NOMO-1 treated with DMSO at 0.1 percent for 48 hours (cell line): Measurements from ENCODE around the gene HLCS.

Experiments
- DNase-seq: peaks from one replicate; lab custom pipeline; 2025; ENCODE audit not compliant: unreplicated experiment; lab: John Stamatoyannopoulos, UW

The HLCS gene

DNA sequence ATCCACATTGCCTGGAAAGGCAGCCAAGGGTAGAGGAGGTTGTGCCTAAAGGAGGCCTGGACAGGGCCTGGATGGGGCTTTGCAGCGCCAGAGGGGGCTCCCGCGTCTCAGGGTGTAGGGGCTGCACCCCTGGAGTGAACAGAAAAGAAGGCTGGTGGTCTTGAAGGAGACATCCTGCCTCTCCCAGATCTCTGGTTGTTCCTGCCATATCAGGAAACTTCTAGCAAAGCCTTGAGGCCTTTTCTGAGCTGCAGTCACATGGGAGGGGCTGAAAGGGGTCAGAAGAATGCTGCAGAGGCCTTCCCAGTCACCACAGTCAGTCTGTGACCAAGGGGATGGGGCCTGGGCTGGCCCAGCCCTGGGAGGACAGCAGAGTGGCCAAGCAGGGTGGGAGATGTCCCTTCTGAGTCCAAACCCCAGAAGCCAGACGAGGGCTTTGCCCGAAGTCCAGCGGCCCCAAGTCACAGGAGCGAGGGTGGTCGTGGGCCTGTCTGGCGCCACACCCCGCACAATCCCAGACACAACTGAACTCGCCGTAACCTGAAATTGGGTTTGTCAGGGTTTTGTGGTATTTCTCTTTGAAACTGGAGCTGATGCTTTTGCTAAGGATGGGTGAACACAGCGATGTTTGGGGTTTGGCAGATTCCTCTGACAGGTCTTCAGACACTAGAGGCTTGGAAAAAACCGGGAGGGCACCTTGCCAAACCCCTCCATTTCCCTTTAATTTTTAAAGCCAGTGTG, 237.9 kb downstream of the HLCS start:
- no peak for DNase-seq

DNA sequence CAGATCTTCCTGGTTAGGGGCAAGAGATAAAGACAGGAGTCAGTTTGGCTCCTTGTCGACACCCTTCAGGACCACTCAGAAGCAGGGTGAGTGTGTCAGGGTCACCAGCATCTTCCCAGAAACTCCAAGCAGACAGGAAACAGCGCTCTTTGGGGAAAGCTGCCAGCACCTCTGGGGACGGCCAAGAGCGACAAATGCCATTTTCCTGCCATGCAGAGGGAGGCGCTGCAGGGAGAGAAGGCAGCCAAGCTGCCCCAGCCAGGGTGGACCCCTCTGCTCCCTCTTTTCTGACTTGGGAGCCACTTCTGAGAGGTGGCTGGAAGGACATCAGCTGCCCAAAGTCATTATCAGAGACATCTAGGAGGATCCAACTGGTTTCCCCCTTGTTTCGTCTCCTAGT, 238.6 kb downstream of the HLCS start:
- no peak for DNase-seq

DNA sequence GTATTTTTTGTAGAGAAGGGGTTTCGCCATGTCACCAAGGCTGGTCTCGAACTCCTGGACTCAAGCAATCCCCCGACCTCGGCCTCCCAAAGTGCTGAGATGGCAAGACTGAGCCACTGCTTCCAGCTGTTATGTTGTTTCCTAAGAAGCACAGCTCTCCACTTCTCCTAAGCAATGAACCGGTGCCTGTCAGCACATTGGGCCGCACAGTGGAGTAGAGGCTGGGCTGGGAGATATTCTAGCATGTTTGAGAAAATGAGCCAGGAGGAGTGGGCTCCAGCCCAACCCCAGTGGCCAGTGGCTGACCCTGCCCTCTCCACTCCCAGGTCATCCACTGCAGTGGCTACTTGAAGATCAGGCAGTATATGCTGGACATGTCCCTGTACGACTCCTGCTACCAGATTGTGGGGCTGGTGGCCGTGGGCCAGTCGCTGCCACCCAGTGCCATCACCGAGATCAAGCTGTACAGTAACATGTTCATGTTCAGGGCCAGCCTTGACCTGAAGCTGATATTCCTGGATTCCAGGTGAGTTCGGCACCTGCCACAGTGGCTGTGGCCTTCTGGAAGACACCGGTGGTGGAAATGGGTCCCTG, 240.6 kb downstream of the HLCS start:
- DNase-seq, result no peak

DNA sequence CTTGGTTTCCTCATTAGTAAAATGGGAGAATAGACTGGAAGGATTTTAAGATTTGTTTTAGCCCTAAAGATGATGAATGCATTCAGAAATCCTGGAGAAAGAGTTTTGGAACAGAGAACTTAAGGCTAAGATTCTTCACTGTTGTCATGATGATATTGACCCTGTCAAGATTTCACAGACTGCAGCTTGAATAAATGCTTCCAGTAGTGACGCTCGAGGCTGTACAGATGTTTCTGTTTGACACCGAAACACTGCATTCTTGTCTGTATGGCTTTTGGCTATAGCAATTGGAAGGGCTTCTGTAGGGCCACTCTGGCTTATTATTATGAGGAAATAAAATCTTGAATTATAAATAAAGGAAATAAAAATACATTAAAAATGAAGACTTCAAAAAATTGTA, 241.8 kb downstream of the HLCS start:
- no peak for DNase-seq

DNA sequence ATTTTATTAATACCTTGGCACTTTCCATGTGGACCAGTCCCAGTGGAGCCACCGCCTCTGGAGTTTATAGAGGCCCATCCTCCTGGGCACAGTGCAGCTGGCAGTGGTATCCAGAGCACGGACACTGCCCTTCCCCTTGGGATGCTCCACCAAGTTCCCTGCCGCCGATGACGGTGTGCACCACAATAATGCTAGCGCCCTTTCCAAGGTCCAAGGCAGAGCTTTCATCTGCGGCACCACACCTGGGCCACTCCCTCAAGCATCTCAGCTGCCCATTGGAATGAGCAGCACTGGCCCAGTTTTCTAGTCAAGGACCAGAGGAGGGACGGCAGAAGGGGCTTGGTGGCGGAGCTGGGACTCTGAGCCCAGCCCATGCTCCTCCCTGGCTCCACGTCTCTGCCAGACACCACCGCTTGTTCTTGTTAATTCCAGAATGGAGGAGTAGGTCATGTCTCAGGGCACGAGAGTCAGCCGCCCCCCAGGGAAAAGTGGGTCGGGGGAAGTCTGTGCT, 243.0 kb downstream of the HLCS start:
- no peak for DNase-seq

DNA sequence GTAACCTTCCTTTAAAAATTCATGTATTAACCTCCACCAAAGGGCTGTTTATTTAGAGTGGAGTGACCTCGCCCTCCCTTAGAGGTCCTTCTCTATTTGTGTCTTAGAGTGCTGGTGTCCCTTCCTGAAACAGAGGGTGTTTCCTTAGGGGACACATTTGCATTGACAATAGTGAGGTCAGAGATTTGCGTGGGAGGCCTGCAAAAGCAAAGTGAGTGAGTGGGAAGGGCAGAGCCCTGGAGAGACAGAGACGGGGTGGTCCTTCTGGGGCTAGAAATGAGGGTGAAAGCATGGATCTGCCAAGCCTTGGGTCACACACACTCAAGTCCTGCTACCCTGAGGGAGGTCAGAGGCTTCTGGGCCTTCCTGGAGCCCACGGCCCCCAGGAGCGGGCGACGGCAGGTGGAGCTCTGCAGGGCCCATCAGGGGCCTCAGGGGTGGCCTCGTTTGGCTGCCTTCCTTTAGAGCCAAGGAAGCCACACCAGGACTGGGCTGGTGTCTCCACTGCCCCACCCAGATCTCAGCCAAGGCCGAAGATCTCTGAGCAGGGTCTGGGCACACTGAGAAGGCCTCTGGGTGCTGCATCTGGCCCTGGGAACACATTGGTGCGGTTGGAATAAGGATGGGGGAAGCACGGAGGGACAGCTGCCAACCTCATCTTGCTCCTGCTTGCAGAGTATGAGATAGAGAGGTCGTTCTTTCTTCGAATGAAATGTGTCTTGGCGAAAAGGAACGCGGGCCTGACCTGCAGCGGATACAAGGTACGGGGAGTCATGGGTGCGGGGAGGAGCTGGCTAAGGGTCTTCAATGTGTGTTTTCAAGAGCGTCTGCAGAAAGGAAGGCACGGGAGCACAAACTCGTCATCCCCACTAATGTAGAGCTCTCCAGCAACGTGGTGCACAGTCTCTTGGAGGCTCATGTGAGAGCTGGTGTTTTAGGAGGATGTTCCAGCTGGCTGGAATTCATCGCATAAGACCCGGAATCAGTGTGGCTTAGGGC, 243.8 kb downstream of the HLCS start:
- DNase-seq, result no peak

DNA sequence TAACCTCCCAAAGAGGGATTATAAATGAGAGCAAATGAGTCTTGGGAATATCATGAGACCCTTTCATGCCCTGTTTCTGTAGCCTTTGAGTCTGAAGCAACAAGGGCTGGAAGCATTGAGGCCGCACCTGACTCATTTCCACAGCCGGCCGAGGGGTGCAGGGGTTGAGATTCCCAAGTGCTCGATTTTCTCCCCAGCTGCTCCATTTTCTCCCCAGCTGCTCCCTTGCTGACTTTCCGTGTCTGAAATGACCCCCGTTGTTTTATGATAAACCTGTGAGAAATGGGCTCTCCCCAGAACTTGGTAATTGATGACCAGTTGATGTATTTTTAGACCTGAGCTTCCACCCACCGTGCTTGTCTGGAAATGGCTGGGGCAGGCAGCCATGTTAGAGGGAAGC, 244.7 kb downstream of the HLCS start:
- no peak for DNase-seq

DNA sequence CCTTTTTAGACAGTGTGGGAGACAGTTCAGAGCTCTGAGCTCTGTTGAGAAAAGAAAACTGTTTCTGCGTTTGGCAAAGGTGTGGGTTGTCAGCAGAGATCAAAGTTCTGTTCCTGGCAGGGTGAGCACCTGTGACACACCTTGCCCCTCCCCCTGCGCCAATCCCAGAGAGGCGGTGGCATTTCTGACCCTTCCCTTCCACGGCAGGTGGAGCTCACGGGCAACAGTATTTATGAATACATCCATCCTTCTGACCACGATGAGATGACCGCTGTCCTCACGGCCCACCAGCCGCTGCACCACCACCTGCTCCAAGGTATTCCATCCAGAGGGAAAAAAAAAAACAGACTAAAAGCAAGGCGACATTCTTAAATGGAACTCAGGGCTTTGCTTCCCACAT, 246.9 kb downstream of the HLCS start:
- no peak for DNase-seq

DNA sequence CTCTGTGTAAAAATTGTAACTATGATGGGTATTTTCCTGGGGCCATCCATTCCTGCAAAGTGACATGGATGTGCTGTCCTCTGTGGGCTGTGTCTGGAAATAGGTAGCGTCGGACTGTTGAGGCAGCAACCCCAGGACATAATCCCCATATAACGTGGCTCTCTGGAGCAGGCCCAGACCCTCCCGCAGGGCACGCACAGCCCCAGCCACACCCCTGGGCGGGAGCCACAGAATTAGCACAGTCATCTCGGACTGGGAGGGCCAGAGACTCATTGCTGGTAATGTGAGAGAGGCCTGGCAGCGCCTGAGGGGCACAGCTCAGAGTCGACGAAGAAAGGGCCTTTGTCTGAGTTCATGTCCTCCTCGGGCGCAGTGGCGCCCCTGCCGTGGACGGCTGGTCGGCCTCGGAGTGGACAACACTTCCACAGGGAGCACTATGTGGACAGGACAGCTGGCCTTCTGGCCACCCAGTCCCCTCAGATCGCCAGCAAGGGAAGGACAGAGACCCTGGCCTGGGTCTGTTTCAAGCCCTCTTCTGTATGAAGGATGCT, 247.4 kb downstream of the HLCS start:
- no peak for DNase-seq

DNA sequence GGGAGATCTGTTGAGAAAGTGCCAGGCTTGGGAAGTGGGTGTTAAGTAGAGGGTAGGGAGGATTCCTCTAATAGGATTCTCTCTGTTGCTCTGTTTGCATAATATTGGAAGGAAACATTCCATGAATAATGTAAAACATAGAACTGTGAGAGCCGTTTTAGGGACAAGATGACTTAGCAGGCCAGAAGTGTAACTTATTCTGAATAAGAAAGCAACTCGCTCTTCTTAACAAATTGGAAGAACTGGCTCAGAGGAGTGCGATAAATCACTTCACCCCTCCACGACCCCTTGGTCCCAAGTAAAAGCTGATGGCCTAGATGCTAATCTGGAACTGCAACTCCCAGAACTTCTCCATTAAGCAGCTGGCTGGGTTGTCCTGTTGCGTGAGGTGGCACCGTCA, 248.5 kb downstream of the HLCS start:
- DNase-seq, result no peak

DNA sequence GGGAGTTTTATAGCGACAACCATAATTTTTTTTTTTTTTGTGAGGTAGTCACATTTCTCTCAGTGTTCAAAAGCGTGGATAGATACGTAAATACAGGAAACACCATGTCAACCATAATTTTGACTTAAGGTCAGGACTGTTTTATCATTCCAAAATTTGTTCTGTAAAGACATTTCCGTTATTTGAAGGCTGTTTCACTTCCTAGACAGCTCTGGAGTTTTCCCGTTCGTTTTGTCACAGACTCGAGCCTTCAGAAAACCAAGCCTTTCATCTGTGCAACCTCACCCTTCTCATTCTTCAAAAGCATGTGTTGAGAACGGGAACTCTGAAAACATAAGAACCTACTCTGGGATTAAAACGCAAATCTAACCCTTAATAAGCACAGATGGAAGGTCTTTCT, 249.6 kb downstream of the HLCS start:
- DNase-seq, result no peak

DNA sequence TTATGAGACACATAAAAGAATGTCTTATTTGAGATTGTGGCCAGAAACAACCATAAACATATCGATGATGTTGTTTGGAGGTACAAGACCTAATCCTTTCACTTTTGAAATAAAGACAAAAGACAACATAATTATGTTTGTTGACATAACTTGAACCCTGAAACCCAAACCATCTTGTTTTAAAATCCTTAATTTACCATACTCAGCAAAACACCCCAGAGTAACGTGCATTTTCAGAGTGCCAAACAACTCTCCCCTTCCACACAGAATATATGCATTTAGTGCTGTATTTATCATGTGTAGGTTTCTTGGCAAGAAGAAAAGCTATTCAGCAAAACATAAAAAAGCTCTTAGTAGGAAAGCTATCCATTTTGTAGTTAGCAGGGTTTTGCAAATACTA, 250.1 kb downstream of the HLCS start:
- DNase-seq, result no peak

DNA sequence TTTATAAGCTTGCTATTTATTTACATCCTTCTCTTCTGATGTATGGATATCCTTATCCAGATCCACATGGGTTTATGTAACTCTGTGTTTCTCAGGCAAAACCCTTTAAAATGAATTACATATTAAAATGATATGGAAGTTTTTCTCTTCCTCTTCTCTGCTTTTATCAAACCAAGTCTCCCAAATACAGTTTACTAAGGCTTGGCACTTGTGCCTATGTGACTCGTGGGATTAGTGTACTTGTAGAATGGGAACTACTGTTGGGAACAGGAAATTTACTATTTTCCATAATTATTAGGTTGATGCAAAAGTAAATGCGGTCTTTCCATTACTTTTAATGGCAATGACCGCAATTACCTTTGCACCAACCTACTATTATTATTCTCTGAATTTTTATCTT, 252.7 kb downstream of the HLCS start:
- no peak for DNase-seq

DNA sequence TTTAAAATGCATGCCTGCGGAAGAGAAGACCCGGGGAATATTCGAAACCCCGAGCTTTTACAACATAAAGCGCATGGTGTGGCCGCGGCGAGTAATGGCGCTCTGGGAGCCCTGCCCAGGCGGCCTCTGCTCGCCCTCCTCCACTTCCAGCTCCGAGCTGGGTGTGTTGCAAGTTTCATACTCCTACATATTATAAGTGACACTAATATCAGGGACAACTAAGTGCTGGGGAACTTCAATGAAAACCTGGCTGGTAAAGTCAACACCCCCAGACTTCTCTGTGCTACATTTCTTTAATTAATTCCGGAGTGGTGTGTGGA, 255.8 kb downstream of the HLCS start:
- DNase-seq, result no peak

DNA sequence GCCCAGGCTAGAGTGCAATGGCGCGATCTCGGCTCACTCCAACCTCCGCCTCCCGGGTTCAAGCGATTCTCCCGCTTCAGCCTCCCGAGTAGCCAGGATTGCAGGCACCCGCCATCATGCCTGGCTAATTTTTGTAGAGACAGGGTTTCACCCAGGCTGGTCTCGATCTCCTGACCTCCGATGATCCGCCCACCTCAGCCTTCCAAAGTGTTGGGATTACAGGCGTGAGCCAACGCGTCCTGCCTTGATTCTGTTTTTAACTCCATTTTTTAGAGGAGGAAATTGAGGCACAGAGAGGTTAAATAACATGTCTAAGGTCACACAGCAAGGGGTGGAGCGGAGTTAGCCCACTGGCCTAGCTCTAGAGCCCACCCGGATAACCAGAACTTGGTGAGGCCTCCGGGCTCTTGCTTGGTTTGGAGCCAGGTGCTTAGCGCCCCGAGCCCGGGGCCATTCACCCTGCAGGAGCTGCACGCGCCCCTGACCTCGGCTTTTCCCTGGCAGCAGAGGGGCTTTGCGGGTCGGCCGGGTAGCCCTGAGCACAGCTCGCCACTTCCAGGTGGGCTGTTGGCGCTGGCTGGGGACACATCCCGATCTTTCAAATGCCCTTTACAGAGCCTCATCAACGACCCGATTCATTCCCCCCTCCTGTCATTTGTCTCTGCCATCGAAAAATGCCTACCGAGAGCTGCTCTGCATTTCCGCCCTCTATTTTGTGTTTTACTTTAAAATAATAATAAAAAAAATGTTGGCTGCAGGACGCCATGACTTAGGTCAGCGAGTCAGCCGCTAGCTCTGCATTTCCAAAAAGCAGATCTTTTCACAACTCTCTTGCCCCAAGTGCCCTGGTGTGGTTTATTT, 256.4 kb downstream of the HLCS start:
- no peak for DNase-seq

DNA sequence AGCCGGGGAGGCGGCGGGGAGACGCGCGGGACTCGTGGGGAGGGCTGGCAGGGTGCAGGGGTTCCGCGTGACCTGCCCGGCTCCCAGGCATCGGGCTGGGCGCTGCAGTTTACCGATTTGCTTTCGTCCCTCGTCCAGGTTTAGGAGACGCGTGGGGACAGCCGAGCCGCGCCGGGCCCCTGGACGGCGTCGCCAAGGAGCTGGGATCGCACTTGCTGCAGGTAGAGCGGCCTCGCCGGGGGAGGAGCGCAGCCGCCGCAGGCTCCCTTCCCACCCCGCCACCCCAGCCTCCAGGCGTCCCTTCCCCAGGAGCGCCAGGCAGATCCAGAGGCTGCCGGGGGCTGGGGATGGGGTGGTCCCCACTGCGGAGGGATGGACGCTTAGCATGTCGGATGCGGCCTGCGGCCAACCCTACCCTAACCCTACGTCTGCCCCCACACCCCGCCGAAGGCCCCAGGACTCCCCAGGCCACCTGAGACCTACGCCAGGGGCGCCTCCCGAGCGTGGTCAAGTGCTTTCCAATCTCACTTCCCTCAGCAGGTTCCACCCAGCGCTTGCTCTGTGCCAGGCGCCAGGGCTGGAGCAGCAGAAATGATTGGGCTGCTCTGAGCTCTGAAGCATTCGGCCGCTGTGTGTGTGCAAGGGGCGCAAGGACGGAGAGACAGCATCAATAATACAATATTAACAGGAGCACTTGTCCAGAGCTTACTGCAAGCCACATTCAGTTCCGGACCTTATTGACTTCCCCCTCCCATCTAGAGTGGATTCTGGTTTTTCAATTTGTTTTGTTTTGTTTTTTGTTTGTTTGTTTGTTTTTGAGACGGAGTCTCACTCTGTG, 257.2 kb downstream of the HLCS start:
- no peak for DNase-seq

DNA sequence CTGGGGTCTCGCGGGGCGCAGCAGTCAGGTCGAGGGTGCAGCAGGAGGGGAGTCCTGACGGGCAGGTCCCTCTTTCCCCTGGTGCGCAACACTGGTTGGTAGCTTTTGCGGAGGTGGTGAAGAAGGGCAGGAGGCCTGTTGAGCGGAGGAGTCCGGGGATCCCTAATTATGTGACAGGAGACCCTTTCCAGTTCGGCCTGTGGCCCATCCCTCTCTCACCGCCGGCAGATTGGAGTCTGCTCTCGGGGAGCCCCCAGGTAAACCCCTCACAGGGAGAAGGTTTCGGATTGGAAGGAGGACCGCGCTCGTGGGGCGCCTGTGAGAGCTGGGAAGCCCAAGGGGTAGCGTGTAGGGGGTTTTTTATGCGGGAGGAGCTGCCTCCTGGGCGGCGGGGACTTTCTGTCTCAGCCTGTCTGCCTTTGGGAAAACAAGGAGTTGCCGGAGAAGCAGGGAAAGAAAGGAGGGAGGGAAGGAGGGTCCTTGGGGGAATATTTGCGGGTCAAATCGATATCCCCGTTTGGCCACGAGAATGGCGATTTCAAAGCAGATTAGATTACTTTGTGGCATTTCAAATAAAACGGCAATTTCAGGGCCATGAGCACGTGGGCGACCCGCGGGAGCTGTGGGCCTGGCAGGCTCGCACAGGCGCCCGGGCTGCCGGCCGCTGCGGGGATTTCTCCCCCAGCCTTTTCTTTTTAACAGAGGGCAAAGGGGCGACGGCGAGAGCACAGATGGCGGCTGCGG, 258.0 kb downstream of the HLCS start:
- no peak for DNase-seq

DNA sequence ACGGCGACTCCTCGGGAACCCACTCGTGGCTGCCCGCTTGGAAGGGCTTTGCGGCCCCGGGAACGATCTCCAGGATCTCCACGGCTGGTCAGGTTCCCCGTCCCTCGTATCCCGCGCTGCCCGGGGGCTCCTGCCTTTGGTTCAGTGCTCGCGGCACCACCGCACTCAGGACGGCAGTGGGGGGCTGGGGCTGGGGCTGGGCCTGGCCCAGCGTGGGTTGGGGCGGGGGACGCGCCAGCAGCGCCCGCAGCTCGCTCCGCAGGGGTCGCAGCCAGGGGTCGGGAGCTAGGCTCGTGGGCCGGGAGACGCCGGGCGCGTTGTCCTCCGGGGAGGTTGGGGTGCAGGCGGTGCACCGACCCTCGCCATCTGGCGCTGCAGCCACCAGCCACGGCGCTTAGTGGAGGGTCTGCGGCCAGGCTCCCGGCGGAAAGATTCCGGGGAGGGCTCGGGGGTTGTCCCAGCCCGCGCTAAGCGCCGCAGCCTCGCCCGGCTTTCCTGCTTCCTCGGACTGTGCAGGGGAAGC, 258.6 kb downstream of the HLCS start:
- DNase-seq, result no peak
